Neuronal stem cell (in vitro differentiated cells): Measurements from ENCODE around the gene RNF111.

Source experiments
- DNase-seq: peaks from one replicate; pipeline ENCODE4 v3.0.0-alpha.2; 2013; ENCODE audit warnings: low spot score
- H2AFZ ChIP-seq: one replicate; pipeline ENCODE4 v1.6.1; 2013; ENCODE audit warnings: mild to moderate bottlenecking, low read length, inconsistent platforms
- H2AK5ac ChIP-seq: 2 replicates; pipeline ENCODE4 v1.6.1; 2013; ENCODE audit warnings: low read depth, mild to moderate bottlenecking, inconsistent platforms, low read length, moderate library complexity, mixed read lengths
- H2BK120ac ChIP-seq: 2 replicates; pipeline ENCODE4 v1.6.1; 2013; ENCODE audit warnings: low read depth, mild to moderate bottlenecking, inconsistent platforms, low read length, moderate library complexity, mixed read lengths
- H2BK12ac ChIP-seq: one replicate; pipeline ENCODE4 v1.6.1; 2013; ENCODE audit warnings: low read length, inconsistent platforms
- H2BK15ac ChIP-seq: 2 replicates; pipeline ENCODE4 v1.6.1; 2013; ENCODE audit warnings: mild to moderate bottlenecking, low read length, inconsistent platforms, mixed read lengths
- H2BK5ac ChIP-seq: one replicate; pipeline ENCODE4 v1.6.1; 2013; ENCODE audit warnings: inconsistent platforms, mild to moderate bottlenecking, low read length, moderate library complexity
- H3K14ac ChIP-seq: one replicate; pipeline ENCODE4 v1.6.1; 2013; ENCODE audit warnings: low read length, inconsistent platforms
- H3K18ac ChIP-seq: 2 replicates; pipeline ENCODE4 v1.6.1; 2013; ENCODE audit warnings: low read length, inconsistent platforms
- H3K23ac ChIP-seq: 2 replicates; pipeline ENCODE4 v1.6.1; 2013; ENCODE audit warnings: low read depth, mild to moderate bottlenecking, mixed read lengths, low read length, inconsistent platforms; ENCODE audit not compliant: poor library complexity
- H3K27ac ChIP-seq: replicated peaks from 3 replicates; pipeline ENCODE4 v1.5.1; 2013; ENCODE audit warnings: low read length, inconsistent platforms
- H3K27me3 ChIP-seq, 3 experiments: 2 replicates each; pipeline ENCODE4 v1.6.1; 2013; ENCODE audit warnings: low read length in 3 of 3, mild to moderate bottlenecking in 2 of 3, inconsistent platforms in 1 of 3, low read depth in 1 of 3, mixed read lengths in 1 of 3, moderate library complexity in 1 of 3; ENCODE audit not compliant: control insufficient read depth in 3 of 3, insufficient read depth in 3 of 3
- H3K36me3 ChIP-seq, 2 donors: replicated peaks in 1 of 2; 2 replicates each; pipeline ENCODE4 v1.6.1; 2013; ENCODE audit warnings: low read length in 2 of 2; ENCODE audit not compliant: control insufficient read depth in 2 of 2, insufficient read depth in 2 of 2
- H3K4ac ChIP-seq: 2 replicates; pipeline ENCODE4 v1.6.1; 2013; ENCODE audit warnings: inconsistent platforms, mild to moderate bottlenecking, low read length, moderate library complexity
- H3K4me1 ChIP-seq, 2 donors: 1 replicate in 1 of 2; 2 replicates in 1 of 2; pipeline ENCODE4 v1.6.1; 2013; ENCODE audit warnings: low read length in 2 of 2, low read depth in 1 of 2; ENCODE audit not compliant: control insufficient read depth in 2 of 2, insufficient read depth in 1 of 2
- H3K4me2 ChIP-seq: one replicate; pipeline ENCODE4 v1.6.1; 2013; ENCODE audit warnings: mild to moderate bottlenecking, low read length, inconsistent platforms; ENCODE audit not compliant: insufficient read depth, poor library complexity, severe bottlenecking
- H3K4me3 ChIP-seq, 2 donors: 2 replicates each; pipeline ENCODE4 v1.5.1; 2013; ENCODE audit warnings: low read length in 2 of 2, mild to moderate bottlenecking in 2 of 2, inconsistent platforms in 1 of 2, moderate library complexity in 1 of 2
- H3K79me1 ChIP-seq: one replicate; pipeline ENCODE4 v1.6.1; 2013; ENCODE audit warnings: low read depth, mild to moderate bottlenecking, inconsistent platforms, low read length, moderate library complexity
- H3K9ac ChIP-seq: one replicate; pipeline ENCODE4 v1.6.1; 2013; ENCODE audit warnings: mild to moderate bottlenecking, low read depth, low read length, inconsistent platforms; ENCODE audit not compliant: poor library complexity
- H3K9me3 ChIP-seq, 2 donors: replicated peaks in 1 of 2; 2 replicates each; pipeline versions ENCODE3 to v1.6.1; 2013; ENCODE audit warnings: low read length in 2 of 2, mild to moderate bottlenecking in 2 of 2, inconsistent platforms in 1 of 2, low read depth in 1 of 2, mixed read lengths in 1 of 2, moderate library complexity in 1 of 2; ENCODE audit not compliant: control insufficient read depth in 2 of 2, insufficient read depth in 1 of 2
- H4K8ac ChIP-seq: one replicate; pipeline ENCODE4 v1.6.1; 2013; ENCODE audit warnings: low read depth, mild to moderate bottlenecking, inconsistent platforms, low read length, moderate library complexity
- H4K91ac ChIP-seq: one replicate; pipeline ENCODE4 v1.6.1; 2013; ENCODE audit warnings: low read length, low read depth, mild to moderate bottlenecking, inconsistent platforms; ENCODE audit not compliant: poor library complexity
- WGBS, 2 donors: extraction: QIAGEN DNeasy Blood & Tissue Kit; methylation state at CpG; one replicate each; pipeline ENCODE4 v1.1.7; 2013; ENCODE audit warnings: missing lambda C conversion rate in 2 of 2, mixed read lengths in 1 of 2; ENCODE audit not compliant: insufficient read length in 2 of 2, insufficient replicate concordance in 1 of 2; ENCODE audit errors: extremely low coverage in 2 of 2; 5-methylcytosine and 5-hydroxymethylcytosine counted together

The RNF111 gene

DNA sequence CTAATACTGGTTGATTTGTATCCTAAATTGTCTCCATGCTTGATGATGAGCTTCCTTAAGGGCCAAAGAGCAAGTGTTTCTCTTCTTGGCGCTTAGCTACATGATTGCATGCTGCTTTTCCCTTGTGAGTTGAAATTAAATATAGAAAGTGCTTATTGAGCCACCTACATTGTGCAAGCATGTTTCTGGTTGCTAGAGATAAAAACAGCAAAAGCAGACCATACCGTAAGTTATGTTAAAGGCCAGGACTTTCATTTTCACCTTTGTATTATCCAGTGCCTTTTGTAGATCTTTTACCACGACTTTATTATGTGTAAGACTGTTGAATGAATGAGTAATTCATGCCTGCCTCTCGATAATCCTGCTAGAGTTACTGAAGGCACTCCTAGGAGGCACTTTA is 75.6 kb downstream of the RNF111 start:
- Histone ChIP-seq H3K36me3 (peaks cover 26 to 98% of the 10 kb centered on the region in 2 donors), H2BK120ac (no peak overlapping the region)
- no CpG with 5 or more reads among the region's 4 CpGs for WGBS, 2 donors

DNA sequence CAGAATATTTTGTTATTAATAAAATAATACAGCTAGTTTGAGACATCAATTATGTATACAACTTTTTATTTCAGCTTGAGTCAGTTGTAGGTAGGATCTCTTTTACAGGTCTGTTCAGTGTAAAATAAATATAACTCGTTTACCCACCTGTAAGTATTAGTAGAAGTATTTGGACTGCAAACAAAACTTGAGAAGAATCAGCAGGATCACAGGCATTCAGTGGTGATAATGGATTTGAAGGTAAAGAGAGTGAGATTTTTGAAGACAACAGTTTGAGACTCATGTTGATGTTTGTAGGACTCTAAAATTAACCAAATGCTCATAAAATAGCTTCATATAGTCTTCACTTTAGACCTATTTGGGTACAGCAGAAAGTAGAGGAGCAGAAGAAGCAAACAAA is 82.0 kb downstream of the RNF111 start:
- Histone ChIP-seq H4K91ac (no peak overlapping the region), H2BK120ac (no peak overlapping the region), H2BK5ac (no peak overlapping the region), H3K14ac (no peak overlapping the region), H2AFZ (no peak overlapping the region), H3K79me1 (peaks cover 1% of the 10 kb centered on the region), H3K18ac (no peak overlapping the region), H3K4ac (no peak overlapping the region), H3K9me3 (peaks cover 0 to 10% of the 10 kb centered on the region in 2 donors), H3K36me3 (peaks cover 11 to 92% of the 10 kb centered on the region in 2 donors), H4K8ac (no peak overlapping the region), H3K9ac (no peak overlapping the region), H3K4me3 (no peak overlapping the region), H3K27ac (no peak overlapping the region), H3K27me3 (no peaks in the 10 kb centered on the region), H3K4me2 (no peak overlapping the region), H3K4me1 (no peaks in the 10 kb centered on the region), H2BK15ac (no peak overlapping the region), H3K23ac (no peak overlapping the region), H2AK5ac (no peak overlapping the region), H2BK12ac (no peak overlapping the region)
- WGBS, 2 donors, result no CpG with 5 or more reads among the region's 1 CpG
- DNase-seq, result no peak

More for the DNA sequence above, 75.6 kb downstream of the RNF111 start:
- no peaks in the 10 kb centered on the region for H3K27me3 ChIP-seq
- H3K18ac ChIP-seq, result no peak overlapping the region
- H3K79me1 ChIP-seq, result no peaks in the 10 kb centered on the region
- H2AK5ac ChIP-seq, result no peak overlapping the region
- H3K14ac ChIP-seq, result no peak overlapping the region
- no peak overlapping the region for H2BK5ac ChIP-seq
- H3K4me2 ChIP-seq, result no peak overlapping the region
- H3K4ac ChIP-seq, result no peak overlapping the region
- H4K91ac ChIP-seq, result no peak overlapping the region
- H3K23ac ChIP-seq, result no peak overlapping the region
- H3K9me3 ChIP-seq, result no peaks in the 10 kb centered on the region
- no peak overlapping the region for H4K8ac ChIP-seq
- DNase-seq, result no peak
- H2BK15ac ChIP-seq, result no peak overlapping the region
- H3K9ac ChIP-seq, result no peak overlapping the region
- H2BK12ac ChIP-seq, result no peak overlapping the region
- no peak overlapping the region for H3K4me3 ChIP-seq
- no peak overlapping the region for H3K27ac ChIP-seq
- no peak overlapping the region for H2AFZ ChIP-seq
- no peaks in the 10 kb centered on the region for H3K4me1 ChIP-seq

DNA sequence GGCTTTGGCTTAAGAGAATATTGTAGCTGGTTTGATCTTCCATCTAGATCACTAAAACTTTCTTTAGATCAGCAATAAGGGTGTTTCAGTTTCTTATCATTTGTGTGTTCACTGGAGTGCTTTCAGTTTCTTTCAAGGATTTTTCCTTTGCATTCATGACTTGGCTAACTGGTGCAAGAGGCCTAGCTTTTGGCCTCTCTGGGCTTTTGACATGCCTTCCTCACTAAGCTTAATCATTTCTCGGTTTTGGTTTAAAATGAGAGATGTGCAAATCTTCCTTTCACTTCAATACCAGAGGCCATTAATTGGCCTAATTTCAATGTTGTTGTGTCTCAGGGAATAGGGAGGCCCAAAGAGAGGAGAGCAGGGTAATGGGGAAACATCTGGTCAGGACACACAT is 87.1 kb downstream of the RNF111 start:
- Histone ChIP-seq H4K8ac (no peak overlapping the region), H3K4me3 (no peak overlapping the region), H2AK5ac (no peak overlapping the region), H2BK15ac (no peak overlapping the region), H3K4me1 (no peaks in the 10 kb centered on the region), H3K4ac (no peak overlapping the region), H3K79me1 (peaks cover 1% of the 10 kb centered on the region), H3K23ac (no peak overlapping the region), H2BK5ac (no peak overlapping the region), H3K9me3 (peaks cover 0 to 10% of the 10 kb centered on the region in 2 donors), H2BK120ac (no peak overlapping the region), H3K27me3 (no peaks in the 10 kb centered on the region), H2AFZ (no peak overlapping the region), H3K14ac (no peak overlapping the region), H3K27ac (no peak overlapping the region), H4K91ac (no peak overlapping the region), H3K36me3 (peaks cover 5 to 78% of the 10 kb centered on the region in 2 donors), H3K18ac (no peak overlapping the region), H2BK12ac (no peak overlapping the region), H3K4me2 (no peak overlapping the region), H3K9ac (no peak overlapping the region)
- WGBS, 2 donors, result no CpG with 5 or more reads among the region's 1 CpG
- DNase-seq, result no peak

DNA sequence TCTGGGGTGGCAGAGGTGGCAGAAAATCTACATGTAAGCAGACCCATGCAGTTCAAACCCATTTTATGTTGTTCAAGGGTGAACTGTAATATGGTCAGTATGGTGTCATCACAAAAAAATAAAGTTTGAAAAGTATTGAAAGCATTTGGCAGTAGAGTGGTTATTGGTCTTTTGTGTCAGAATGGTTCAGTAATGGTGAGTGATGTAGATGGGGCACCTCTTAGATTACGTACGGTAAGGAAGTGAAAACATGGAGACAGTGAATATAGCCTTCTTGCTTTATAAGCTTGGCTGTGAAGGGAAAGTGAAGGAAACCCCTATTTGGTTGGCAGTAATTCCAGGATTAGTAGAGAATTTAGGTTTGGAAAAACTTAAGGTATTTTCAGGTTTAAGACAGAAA is 100.3 kb downstream of the RNF111 start:
- no peak overlapping the region for H3K4ac ChIP-seq
- H3K36me3 ChIP-seq, result peaks cover 15 to 97% of the 10 kb centered on the region in 2 donors
- H3K4me3 ChIP-seq, result no peak overlapping the region
- no peak overlapping the region for H3K18ac ChIP-seq
- H2BK5ac ChIP-seq, result no peak overlapping the region
- no peak overlapping the region for H3K9ac ChIP-seq
- H3K79me1 ChIP-seq, result no peaks in the 10 kb centered on the region
- no peak overlapping the region for H3K27ac ChIP-seq
- H3K4me2 ChIP-seq, result no peak overlapping the region
- no peak overlapping the region for H2BK120ac ChIP-seq
- H4K91ac ChIP-seq, result no peak overlapping the region
- no peak overlapping the region for H3K23ac ChIP-seq
- no peak overlapping the region for H4K8ac ChIP-seq
- no peaks in the 10 kb centered on the region for H3K4me1 ChIP-seq
- no peak overlapping the region for H3K14ac ChIP-seq
- no peaks in the 10 kb centered on the region for H3K9me3 ChIP-seq
- H2AK5ac ChIP-seq, result no peak overlapping the region
- no peak for DNase-seq
- no peaks in the 10 kb centered on the region for H3K27me3 ChIP-seq
- no peak overlapping the region for H2BK15ac ChIP-seq
- H2BK12ac ChIP-seq, result no peak overlapping the region
- no peak overlapping the region for H2AFZ ChIP-seq
- no CpG with 5 or more reads among the region's 2 CpGs for WGBS, 2 donors
